ENCODE measurements around the gene FSCB.
"Not testable (repeated sequence)": the region's sequence is repeated elsewhere in the genome, so short reads cannot be mapped to it uniquely, and the experiment has no call there.

FSCB gene, protein sequence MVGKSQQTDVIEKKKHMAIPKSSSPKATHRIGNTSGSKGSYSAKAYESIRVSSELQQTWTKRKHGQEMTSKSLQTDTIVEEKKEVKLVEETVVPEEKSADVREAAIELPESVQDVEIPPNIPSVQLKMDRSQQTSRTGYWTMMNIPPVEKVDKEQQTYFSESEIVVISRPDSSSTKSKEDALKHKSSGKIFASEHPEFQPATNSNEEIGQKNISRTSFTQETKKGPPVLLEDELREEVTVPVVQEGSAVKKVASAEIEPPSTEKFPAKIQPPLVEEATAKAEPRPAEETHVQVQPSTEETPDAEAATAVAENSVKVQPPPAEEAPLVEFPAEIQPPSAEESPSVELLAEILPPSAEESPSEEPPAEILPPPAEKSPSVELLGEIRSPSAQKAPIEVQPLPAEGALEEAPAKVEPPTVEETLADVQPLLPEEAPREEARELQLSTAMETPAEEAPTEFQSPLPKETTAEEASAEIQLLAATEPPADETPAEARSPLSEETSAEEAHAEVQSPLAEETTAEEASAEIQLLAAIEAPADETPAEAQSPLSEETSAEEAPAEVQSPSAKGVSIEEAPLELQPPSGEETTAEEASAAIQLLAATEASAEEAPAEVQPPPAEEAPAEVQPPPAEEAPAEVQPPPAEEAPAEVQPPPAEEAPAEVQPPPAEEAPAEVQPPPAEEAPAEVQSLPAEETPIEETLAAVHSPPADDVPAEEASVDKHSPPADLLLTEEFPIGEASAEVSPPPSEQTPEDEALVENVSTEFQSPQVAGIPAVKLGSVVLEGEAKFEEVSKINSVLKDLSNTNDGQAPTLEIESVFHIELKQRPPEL

DNA sequence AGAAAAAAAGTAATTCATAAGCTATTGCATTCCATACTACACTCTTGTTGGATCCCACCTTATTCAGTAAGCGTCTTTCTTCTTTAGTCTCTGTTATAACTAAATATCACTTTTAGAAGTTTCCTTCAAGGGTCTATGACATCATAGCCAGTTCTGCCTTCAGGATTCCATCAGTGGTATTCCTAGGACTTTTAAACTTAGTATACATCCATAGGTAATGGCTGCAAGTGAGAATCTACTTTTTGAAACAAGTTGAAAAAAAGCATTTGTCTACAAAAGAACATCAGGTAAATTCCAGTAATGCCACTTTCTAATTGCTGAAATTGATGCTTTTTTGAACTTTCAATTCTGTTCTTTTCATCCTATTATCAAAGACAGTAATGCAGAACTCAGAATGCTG is at the start of gene FSCB:
FSCB (minus strand) TSS at position 101 of the 400 bp plus-strand sequence. CDS start 296 bp downstream, outside the sequence.
- DNase-seq = no peak

DNA sequence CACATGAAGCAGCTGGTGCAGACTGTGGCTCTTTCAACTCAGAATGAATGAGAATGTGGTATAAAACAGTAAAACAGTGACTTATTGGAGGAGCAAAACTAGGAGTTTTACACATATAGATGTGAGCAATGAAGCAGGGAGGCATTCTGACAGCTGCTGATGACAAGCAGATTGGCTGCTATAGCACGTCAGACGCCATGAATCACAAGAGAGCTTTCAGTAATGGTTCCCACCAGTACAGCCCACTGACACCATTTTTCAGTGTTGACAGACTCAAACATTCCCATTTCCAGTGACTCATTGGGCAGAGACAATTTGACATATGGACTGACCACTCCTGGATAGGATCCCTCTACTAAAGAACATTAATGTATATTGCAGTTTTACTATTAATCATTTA is 24.6 kb upstream of the FSCB start:
- DNase-seq = no peak

GRCh38 chr14:44530475-44530874 is 23.4 kb upstream of the FSCB start:
- no peak for DNase-seq

DNA sequence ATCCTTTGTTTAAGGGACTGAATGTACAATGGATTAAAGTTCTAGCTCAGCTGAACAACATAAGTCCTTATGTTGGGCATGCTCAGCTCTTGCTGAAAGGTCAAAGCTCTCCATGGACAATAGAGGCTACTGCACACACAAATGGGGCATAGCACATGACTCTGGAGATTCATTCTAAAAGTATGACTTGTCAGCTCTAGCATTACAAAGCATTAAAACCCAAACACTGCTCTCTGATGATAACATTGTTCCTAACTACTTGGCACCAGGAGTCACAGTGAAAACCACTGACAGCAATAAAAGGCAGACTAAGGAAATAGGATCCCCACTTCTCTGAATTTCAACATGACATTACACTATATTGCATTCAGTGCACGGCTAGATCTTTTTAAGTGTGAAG is 21.9 kb upstream of the FSCB start:
- no peak for DNase-seq

DNA sequence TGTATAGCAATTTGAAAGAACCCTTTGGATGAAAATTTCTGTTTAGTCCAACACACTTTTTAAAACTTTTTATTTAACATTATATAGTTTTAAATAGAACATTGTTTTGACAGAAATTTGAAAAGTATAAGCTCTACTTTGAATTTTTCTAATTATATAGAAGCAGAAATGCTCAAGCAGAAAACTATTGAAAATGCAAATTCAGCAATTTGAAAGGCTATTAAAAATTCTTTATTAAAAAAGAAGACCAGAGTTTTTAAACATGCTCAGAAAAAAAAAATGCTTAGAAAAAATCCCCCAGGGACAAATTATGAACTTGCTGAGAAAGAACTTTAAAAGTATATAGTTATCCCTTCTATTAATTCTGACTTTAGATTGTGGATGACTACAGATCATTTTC is 21.1 kb upstream of the FSCB start:
- no peak for DNase-seq

- no peak for DNase-seq
These were observed 18.2 kb upstream of the FSCB start for GRCh38 chr14:44525237-44525636.

DNA sequence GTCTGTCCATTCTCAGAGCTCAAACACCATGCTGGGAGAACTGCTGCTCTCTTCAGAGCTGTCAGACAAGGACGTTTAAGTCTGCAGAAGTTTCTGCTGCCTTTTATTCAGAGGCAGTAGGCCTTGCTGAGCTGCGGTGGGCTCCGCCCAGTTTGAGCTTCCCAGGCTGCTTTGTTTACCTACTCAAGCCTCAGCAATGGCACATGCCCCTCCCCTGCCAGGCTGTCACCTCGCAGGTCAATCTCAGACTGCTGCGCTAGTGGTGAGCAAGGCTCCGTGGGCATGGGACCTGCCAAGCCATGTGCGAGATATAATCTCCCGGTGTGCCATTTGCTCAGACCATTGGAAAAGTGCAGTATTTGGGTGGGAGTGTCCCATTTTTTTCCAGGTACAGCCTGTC is 8.6 kb upstream of the FSCB start:
- not testable (repeated sequence) for DNase-seq

GRCh38 chr14:44508834-44509233 is 1.8 kb upstream of the FSCB start:
- no peak for DNase-seq

- no peak for DNase-seq
These were observed 1.5 kb downstream of the FSCB start for GRCh38 chr14:44505588-44505987.

- DNase-seq = no peak
These were observed 9.9 kb downstream of the FSCB start for GRCh38 chr14:44497148-44497547.

DNA sequence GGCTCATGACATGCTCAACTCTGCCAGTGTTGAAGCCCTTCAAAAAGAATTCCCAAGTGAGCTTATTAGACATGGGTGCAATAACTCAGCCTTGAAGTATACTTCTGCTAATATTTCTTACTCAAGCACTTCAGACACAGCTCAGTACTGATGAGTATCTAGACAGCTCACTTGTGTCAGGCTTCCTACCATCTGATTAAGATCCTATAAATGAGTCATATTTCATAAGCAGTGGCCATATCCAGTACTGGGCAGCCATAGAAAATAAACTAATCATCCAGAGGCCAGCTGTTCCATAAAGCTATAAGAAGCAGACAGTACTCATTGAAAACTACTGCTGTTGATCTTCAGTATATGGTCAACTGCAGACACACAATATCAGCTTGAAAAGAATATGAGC is 12.9 kb downstream of the FSCB start:
- no peak for DNase-seq

GRCh38 chr14:44490966-44491365 is 16.1 kb downstream of the FSCB start:
- no peak for DNase-seq

DNA sequence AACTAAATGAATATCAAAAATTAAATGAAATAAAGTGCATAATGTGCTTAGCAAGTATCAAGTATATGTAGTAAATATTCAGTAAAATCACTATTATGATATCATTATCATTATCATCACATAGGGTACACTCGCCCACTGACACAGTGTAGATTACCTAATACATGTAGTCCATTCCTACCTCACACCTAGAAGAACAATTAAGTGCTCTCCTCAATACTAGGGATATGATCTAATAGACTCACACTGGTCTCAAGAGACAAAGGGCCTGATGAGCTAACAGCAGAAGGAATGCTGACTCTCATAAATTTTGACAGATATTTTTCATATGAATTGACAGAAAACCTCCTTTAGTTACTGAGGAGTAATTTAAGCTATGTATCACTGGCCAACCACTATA is 29.1 kb downstream of the FSCB start:
- no peak for DNase-seq

DNA sequence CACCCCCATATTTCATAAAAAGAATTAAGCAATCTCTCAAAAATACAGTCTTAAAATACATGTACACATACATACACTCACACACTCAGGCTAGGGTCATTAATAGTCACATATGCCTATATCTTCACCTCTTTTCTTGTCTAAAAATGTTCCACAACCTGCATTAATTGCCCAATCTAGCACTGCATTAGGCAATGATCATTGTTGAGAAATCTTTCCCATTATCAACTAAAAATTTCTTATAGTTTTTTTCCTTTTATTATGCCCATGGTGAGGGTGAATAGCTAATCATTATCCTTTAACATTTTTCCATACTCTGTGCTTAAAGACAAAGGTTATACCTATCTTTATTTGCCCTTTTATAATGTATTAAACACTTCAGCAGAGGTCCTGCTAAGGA is 38.3 kb downstream of the FSCB start:
- DNase-seq = no peak

- no peak for DNase-seq
These were observed 43.6 kb downstream of the FSCB start for GRCh38 chr14:44463356-44464004.

GRCh38 chr14:44462381-44462780 is 44.7 kb downstream of the FSCB start:
- no peak for DNase-seq

GRCh38 chr14:44461811-44462210 is 45.3 kb downstream of the FSCB start:
- DNase-seq = no peak
